ENCODE measurements around the gene MYADML2.
A peak's percentile ranks its signal among the peaks of the same experiment; 100 is the strongest.

The MYADML2 gene

DNA sequence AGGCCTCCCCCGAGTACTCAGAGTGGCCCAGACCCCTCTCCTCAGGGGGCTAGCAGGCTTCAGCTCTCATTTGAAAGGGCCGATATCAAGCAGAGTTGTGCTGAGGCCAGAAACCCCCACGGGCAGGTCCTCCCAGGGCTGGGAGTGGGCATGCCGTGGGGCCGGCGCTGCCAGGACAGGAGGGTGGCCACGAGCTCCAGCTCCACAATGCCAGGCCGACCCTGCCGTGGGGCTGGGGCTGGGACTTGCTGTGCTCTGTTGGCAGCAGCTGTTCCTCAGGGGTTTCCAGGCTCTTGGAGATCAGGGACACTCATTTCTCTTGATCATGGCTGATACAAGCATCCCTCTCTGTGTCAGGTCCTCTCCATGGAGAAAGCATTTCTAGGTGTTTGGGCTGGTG lies 48.1 kb downstream of the MYADML2 start:
- TF ChIP-seq, protein P1, sequence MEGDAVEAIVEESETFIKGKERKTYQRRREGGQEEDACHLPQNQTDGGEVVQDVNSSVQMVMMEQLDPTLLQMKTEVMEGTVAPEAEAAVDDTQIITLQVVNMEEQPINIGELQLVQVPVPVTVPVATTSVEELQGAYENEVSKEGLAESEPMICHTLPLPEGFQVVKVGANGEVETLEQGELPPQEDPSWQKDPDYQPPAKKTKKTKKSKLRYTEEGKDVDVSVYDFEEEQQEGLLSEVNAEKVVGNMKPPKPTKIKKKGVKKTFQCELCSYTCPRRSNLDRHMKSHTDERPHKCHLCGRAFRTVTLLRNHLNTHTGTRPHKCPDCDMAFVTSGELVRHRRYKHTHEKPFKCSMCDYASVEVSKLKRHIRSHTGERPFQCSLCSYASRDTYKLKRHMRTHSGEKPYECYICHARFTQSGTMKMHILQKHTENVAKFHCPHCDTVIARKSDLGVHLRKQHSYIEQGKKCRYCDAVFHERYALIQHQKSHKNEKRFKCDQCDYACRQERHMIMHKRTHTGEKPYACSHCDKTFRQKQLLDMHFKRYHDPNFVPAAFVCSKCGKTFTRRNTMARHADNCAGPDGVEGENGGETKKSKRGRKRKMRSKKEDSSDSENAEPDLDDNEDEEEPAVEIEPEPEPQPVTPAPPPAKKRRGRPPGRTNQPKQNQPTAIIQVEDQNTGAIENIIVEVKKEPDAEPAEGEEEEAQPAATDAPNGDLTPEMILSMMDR (IDR thresholded peaks at IDR 0.05; ENCODE audit: borderline replicate concordance, insufficient read depth, low read depth, low read length): no peak
- no peak overlapping the region for H3K4me3 ChIP-seq (ENCODE audit: low read depth, low read length)

DNA sequence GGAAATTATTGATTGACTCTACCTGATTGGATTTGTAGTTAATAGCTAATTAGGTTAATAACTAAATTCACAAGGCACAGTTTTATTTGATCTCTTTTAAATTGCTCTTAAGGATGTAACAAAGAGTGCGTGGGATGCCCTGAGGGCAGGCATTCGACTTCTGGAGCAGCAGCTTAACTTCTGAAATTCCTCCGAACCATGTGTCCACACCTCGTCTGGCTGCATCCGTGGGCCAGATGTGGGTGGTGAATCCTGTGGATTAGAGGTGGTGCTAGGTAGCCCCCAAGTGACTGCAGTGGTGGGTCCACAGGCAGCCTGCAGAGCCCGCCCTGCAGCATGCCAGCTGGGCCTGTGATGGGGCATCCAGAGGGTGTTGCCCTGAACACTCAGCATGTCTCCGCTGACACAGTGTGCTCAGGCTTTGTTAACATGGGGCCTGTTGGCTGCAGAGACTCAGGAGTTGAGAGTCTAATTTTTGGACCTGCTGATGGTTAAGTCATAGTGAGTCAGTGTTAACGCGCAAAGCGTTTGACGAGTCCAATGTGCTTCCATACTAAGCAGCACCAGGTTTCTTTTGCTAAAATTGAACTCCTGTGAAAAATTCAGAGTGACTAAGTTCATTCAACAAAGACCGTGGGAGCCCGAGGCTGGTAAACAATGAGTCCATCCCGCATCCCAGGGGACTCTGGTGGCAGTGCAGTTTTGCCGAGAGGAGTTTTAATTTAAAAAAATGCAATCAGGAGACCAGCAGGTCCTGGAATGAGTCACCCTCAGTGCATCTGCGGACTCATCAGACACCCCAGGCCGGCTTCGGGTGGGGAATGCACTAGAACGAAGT lies 48.8 kb downstream of the MYADML2 start:
- H3K4me3 ChIP-seq (ENCODE audit: low read depth, low read length): no peak overlapping the region
- TF ChIP-seq, protein P1 (IDR thresholded peaks at IDR 0.05; ENCODE audit: borderline replicate concordance, insufficient read depth, low read depth, low read length): no peak

DNA sequence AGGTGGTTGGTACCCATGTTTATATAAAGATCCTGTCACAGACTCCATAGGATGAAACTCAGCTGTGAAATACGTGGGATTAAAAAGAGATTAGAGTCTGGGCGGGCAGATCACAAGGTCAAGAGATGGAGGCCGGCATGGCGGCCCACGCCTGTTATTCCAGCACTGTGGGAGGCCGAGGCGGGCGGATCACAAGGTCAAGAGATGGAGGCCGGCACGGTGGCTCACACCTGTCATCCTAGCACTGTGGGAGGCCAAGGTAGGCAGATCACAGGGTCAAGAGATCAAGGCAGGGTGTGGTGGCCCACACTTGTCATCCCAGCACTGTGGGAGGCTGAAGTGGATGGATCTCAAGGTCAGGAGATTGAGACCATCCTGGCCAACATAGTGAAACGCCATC lies 51.6 kb downstream of the MYADML2 start:
- TF ChIP-seq, protein P1 (IDR thresholded peaks at IDR 0.05; ENCODE audit: borderline replicate concordance, insufficient read depth, low read depth, low read length): no peak
- H3K4me3 ChIP-seq (ENCODE audit: low read depth, low read length): no peak overlapping the region

DNA sequence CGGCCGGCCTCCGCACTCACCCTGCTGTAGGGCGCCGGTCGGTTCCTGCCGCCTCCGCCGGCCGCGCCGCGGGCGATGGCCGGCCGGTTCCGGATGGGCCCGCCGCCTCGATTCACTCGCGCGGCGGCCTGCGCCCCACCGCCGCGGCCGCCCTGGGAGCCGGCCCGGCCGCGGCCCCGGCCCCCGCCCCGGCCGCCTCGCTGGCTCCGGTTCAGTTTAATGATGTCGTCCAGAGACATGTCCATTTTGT lies 55.8 kb downstream of the MYADML2 start:
- TF ChIP-seq, protein P1 (IDR thresholded peaks at IDR 0.05; ENCODE audit: borderline replicate concordance, insufficient read depth, low read depth, low read length): no peak
- peak overlapping the region; percentile 90 for H3K4me3 ChIP-seq (ENCODE audit: low read depth, low read length)

DNA sequence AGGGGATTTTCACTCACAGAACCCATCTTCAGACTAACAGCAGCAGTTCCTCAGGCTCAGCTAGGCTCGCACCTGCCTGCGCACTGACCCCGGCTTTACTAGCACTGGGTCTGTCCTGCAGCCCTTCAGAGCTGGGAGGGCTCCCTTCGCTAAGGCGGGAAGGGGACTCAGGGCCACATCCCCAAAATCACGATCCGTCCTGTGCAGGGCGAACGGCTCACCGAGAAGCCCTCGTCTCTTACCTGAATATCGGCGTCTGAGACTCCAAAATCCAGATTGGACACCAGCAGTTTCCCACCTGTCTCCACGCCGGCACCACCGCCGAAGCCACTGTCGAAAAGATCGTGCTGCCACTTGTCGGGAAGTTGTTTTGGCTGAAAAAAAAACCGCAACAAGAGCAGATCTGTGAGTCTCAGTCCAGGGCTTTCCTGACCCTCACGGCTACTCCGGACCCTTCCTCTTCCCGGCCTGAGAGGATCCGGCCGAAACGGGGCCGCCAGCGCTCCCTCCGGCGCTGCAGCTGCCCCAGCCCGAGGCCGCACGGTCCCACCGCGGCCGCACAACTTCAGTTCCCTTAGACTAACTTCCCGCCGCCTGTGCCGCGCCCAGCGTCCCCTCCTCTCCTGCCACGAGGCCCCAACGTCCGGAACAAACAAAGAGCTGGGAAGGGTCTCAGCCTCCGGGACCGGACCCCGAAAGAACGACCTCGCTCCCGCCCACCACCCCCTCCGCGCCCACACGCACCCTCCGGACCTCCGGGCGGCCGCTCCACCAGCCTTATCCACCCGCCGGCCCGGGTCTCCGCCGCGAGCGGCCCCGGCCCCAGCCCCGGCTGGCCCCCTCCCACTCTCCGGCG lies 56.4 kb downstream of the MYADML2 start:
- TF ChIP-seq, protein P1 (IDR thresholded peaks at IDR 0.05; ENCODE audit: borderline replicate concordance, insufficient read depth, low read depth, low read length): no peak
- peak overlapping the region; percentile 90 for H3K4me3 ChIP-seq (ENCODE audit: low read depth, low read length)
